B cell (primary cell): ENCODE results near the gene ZNF518B. TPM values are rescaled to one million over a fixed set of nuclear protein-coding genes. Genes with fewer than 3 reads are reported as not detected.
A peak's percentile ranks its signal among the peaks of the same experiment; 100 is the strongest.

ENCODE experiments used
- ATAC-seq: fragments of 200-7000 bp; cut with Tn5 transposase; one replicate; pipeline ENCODE4 v1.10.0; 2021; ENCODE audit warnings: low read depth, mild to moderate bottlenecking, moderate number of reproducible peaks, moderate library complexity
- CTCF ChIA-PET: fragments of 350-600 bp; sonication (Branson Sonifier 250); formaldehyde crosslinking; loops from one replicate; lab custom pipeline; 2021; ENCODE audit warnings: antibody characterized with exemption, inconsistent platforms; lab: Charles Lee
- POLR2A ChIA-PET: fragments of 350-600 bp; sonication (Branson Sonifier 250); formaldehyde crosslinking; loops from one replicate; lab custom pipeline; 2021; ENCODE audit warnings: antibody characterized with exemption; lab: Charles Lee
- DNase-seq: peaks from one replicate; pipeline ENCODE4 v3.0.0; 2013
- H2AFZ ChIP-seq: 2 replicates; pipeline ENCODE4 v1.6.1; 2012; ENCODE audit warnings: mild to moderate bottlenecking, low read depth, low read length; ENCODE audit not compliant: insufficient read depth, poor library complexity, severe bottlenecking
- H3K27ac ChIP-seq, 2 donors: 1 replicate in 1 of 2; 2 replicates in 1 of 2; pipeline ENCODE4 v1.5.1; 2012 to 2013; ENCODE audit warnings: low read length in 2 of 2, mild to moderate bottlenecking in 2 of 2, moderate library complexity in 1 of 2
- H3K27me3 ChIP-seq, 4 experiments: fragments of 200-600 bp in 1 of 4; sonication (generic) in 1 of 4; replicated peaks in 1 of 4; 1 replicate in 2 of 4; 2 replicates in 2 of 4; pipeline versions ENCODE4 v1.6.1 to v1.7.0; 2013 to 2016; ENCODE audit warnings: low read length in 3 of 4, mild to moderate bottlenecking in 2 of 4, mixed read lengths in 1 of 4, moderate library complexity in 1 of 4; ENCODE audit not compliant: insufficient read depth in 4 of 4, control insufficient read depth in 3 of 4; ENCODE audit errors: control extremely low read depth in 1 of 4
- H3K36me3 ChIP-seq, 2 experiments: replicated peaks in 1 of 2; 1 replicate in 1 of 2; 2 replicates in 1 of 2; pipeline versions ENCODE4 v1.6.1 to v1.7.1; 2013; ENCODE audit warnings: low read length in 1 of 2; ENCODE audit not compliant: insufficient read depth in 2 of 2, control insufficient read depth in 1 of 2; ENCODE audit errors: control extremely low read depth in 1 of 2, extremely low read depth in 1 of 2
- H3K4me1 ChIP-seq, 2 donors: fragments of 200-600 bp in 1 of 2; sonication (generic) in 1 of 2; 1 replicate in 1 of 2; 2 replicates in 1 of 2; pipeline versions ENCODE4 v1.5.1 to v1.6.1; 2013 to 2017; ENCODE audit warnings: low read length in 2 of 2; ENCODE audit not compliant: control insufficient read depth in 2 of 2, insufficient read depth in 2 of 2
- H3K4me2 ChIP-seq: replicated peaks from 2 replicates; pipeline ENCODE3; 2012; ENCODE audit warnings: mild to moderate bottlenecking, low read depth, low read length; ENCODE audit not compliant: poor library complexity, severe bottlenecking
- H3K4me3 ChIP-seq, 5 experiments: fragments of 200-600 bp in 1 of 5; sonication (generic) in 1 of 5; 1 replicate in 3 of 5; 2 replicates in 2 of 5; pipeline versions ENCODE4 v1.5.1 to v1.7.0; 2011 to 2016; ENCODE audit warnings: low read length in 4 of 5, mild to moderate bottlenecking in 4 of 5, low read depth in 2 of 5, control low read depth in 1 of 5, moderate library complexity in 1 of 5; ENCODE audit not compliant: insufficient read depth in 1 of 5; ENCODE audit errors: control extremely low read depth in 1 of 5, extremely low read depth in 1 of 5
- H3K79me2 ChIP-seq: fragments of 200-600 bp; sonication (generic); one replicate; pipeline ENCODE4 v1.6.0; 2016; ENCODE audit warnings: low read length; ENCODE audit not compliant: control insufficient read depth, insufficient read depth
- H3K9ac ChIP-seq: fragments of 200-600 bp; sonication (generic); 2 replicates; pipeline ENCODE4 v1.6.1; 2017; ENCODE audit warnings: mild to moderate bottlenecking, low read length, moderate library complexity
- H3K9me3 ChIP-seq, 3 donors: one replicate each; pipeline versions ENCODE4 v1.6.1 to v1.7.1; 2013; ENCODE audit warnings: low read length in 2 of 3; ENCODE audit not compliant: control insufficient read depth in 2 of 3, insufficient read depth in 1 of 3; ENCODE audit errors: control extremely low read depth in 1 of 3
- H4K20me1 ChIP-seq: 2 replicates; pipeline ENCODE4 v1.6.0; 2012; ENCODE audit warnings: mild to moderate bottlenecking, low read length; ENCODE audit not compliant: insufficient read depth, control insufficient read depth, poor library complexity, severe bottlenecking
- H3K27ac Mint-ChIP-seq: one replicate; pipeline ENCODE4 v1.8.0; 2021; ENCODE audit warnings: mixed read lengths
- H3K27me3 Mint-ChIP-seq: one replicate; pipeline ENCODE4 v1.8.0; 2021; ENCODE audit warnings: mixed read lengths
- H3K4me1 Mint-ChIP-seq: one replicate; pipeline ENCODE4 v1.8.0; 2021; ENCODE audit warnings: mixed read lengths
- H3K4me3 Mint-ChIP-seq: one replicate; pipeline ENCODE4 v1.8.0; 2021; ENCODE audit warnings: mixed read lengths
- H3K9me3 Mint-ChIP-seq: one replicate; pipeline ENCODE4 v1.8.0; 2022; ENCODE audit warnings: mixed read lengths; ENCODE audit not compliant: insufficient read depth
- CTCF ChIP-seq: fragments of 200-600 bp; IDR thresholded peaks from one replicate; pipeline ENCODE4 v1.8.0; 2022; ENCODE audit warnings: antibody characterized with exemption, mild to moderate bottlenecking
- EZH2 ChIP-seq: IDR thresholded peaks from 2 replicates; pipeline ENCODE4 v1.6.1; 2012; ENCODE audit warnings: borderline replicate concordance, low read depth, mild to moderate bottlenecking, moderate library complexity, low read length; ENCODE audit not compliant: insufficient read depth, poor library complexity, severe bottlenecking
- WGBS: methylation state at CpG from one replicate; pipeline ENCODE4 v1.1.5; 2013; ENCODE audit warnings: missing lambda C conversion rate; ENCODE audit not compliant: insufficient coverage; 5-methylcytosine and 5-hydroxymethylcytosine counted together
- intact Hi-C: fragments of 100-400 bp; cut with micrococcal nuclease; formaldehyde crosslinking; loops from one replicate; pipeline ENCODE4 v1.10.0; 2022
- polyA plus RNA-seq: library from polyadenylated mRNA; depleted of rRNA; stranded (reverse); fragments of >200 nt; gene quantifications from 2 replicates; pipeline ENCODE4 v1.2.3, GENCODE V29; 2012
- total RNA-seq, 2 donors: library from RNA; stranded (reverse); fragments of 120-200 nt in 1 of 2; gene quantifications; 1 replicate in 1 of 2; 2 replicates in 1 of 2; pipeline versions ENCODE4 v1.2.3 to v1.2.4, GENCODE V29; 2013 to 2022

The ZNF518B gene
- total and polyA plus RNA-seq, 2 donors (not counting 1 experiment from before 2014, with no cell fraction given): 9.1 to 39.8 TPM

- peaks cover 0 to 40% (median 17%) of the 10 kb centered on the region in 4 experiments for H3K27me3 ChIP-seq
- Mint-ChIP-seq H3K9me3 (no peaks in the 10 kb centered on the region), H3K27ac (peak overlapping the region; percentile 37), H3K4me1 (peaks cover 25% of the 10 kb centered on the region), H3K27me3 (peaks cover 45% of the 10 kb centered on the region), H3K4me3 (peak overlapping the region; percentile 40)
- peak overlapping the region; percentile 90 for H3K4me2 ChIP-seq
- no peak overlapping the region for H3K27ac ChIP-seq
- ChIA-PET CTCF (interaction anchor here (0.8 to 2.4 kb wide), 14 partner anchors 9 to 343 kb away, joined by 3 to 11 read pairs (median 4); partner anchors contain the start of gene WDR1), POLR2A (no interaction called here)
- TF ChIP-seq CTCF (no peak), EZH2 (no peak)
- H3K36me3 ChIP-seq: no peaks in the 10 kb centered on the region
- peak overlapping the region in 2 of 5 experiments; percentile 14 to 62 for H3K4me3 ChIP-seq
- peaks cover 5% of the 10 kb centered on the region for H3K79me2 ChIP-seq
- intact Hi-C loops: loop anchor here (2.0 to 10.0 kb wide), 3 partner anchors 78 to 964 kb away; partner anchors contain the start of gene HS3ST1
- DNase-seq (peak; percentile 10), ATAC-seq (no peak)
- peak overlapping the region; percentile 67 for H3K9ac ChIP-seq
- H3K9me3 ChIP-seq: peaks cover 0 to 28% (median under 1%) of the 10 kb centered on the region in 3 donors
- H3K4me1 ChIP-seq: peaks cover 19 to 27% of the 10 kb centered on the region in 2 donors
- WGBS: 75% methylated on average over 10 of the region's 11 CpGs
- H4K20me1 ChIP-seq: peaks cover 2% of the 10 kb centered on the region
- H2AFZ ChIP-seq: peak overlapping the region; percentile 92
Observed at GRCh38 chr4:10460313-10461047, 3.3 kb upstream of the ZNF518B start.

GRCh38 chr4:10459305-10459704, 2.1 kb upstream of the ZNF518B start:
- Mint-ChIP-seq H3K27ac (no peak overlapping the region), H3K27me3 (peaks cover 34% of the 10 kb centered on the region), H3K4me1 (peaks cover 34% of the 10 kb centered on the region), H3K9me3 (no peaks in the 10 kb centered on the region), H3K4me3 (peak overlapping the region; percentile 18)
- Histone ChIP-seq H3K9ac (no peak overlapping the region), H4K20me1 (peaks cover 13% of the 10 kb centered on the region), H3K27ac (no peak overlapping the region), H3K27me3 (peaks cover 0 to 40% (median 17%) of the 10 kb centered on the region in 4 experiments), H3K4me2 (no peak overlapping the region), H3K79me2 (peaks cover 15% of the 10 kb centered on the region), H2AFZ (no peak overlapping the region), H3K36me3 (peaks cover 0 to 1% of the 10 kb centered on the region in 2 experiments), H3K4me1 (peaks cover 19 to 27% of the 10 kb centered on the region in 2 donors), H3K4me3 (no peak overlapping the region), H3K9me3 (peaks cover 0 to 28% (median 0%) of the 10 kb centered on the region in 3 donors)
- TF ChIP-seq EZH2 (no peak), CTCF (no peak)
- CTCF ChIA-PET: interaction anchor here (1.1 kb wide), 1 partner anchor 14 kb away, joined by 3 read pairs; no protein-coding TSS in a partner anchor
- DNase-seq: no peak
- intact Hi-C loops: loop anchor here (5.0 kb wide), 1 partner anchor 47 kb away; no protein-coding TSS in a partner anchor
- no peak for ATAC-seq
- WGBS: 97% methylated on average over 4 of the region's 8 CpGs
- POLR2A ChIA-PET: no interaction called here
